GM19372 (cell line): ENCODE results near the gene MED9.
"Not testable (repeated sequence)": the region's sequence is repeated elsewhere in the genome, so short reads cannot be mapped to it uniquely, and the experiment has no call there.

Experiments used
- ATAC-seq: cut with Tn5 transposase; IDR thresholded peaks from one replicate; pipeline ENCODE4 v1.9.1; 2021; ENCODE audit warnings: mild to moderate bottlenecking, low read depth, moderate library complexity; ENCODE audit not compliant: unreplicated experiment

Gene MED9

DNA sequence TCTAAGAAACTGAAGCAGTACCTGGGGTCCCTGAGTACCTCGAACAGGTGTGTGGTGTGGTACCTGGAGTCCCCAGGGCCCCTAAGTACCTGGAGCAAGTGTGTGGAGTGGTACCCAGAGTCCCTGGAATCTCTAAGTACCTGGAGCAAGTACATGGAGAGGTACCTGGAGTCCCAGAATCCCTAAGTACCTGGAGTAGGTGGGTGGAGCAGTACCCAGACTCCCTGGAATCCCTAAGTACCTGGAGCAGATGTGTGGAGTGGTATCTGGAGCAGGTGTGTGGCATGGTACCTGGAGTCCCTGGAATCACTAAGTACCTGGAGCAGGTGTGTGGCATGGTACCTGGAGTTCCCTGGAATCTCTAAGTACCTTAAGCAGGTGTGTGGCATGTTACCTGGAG lies 22.5 kb upstream of the MED9 start:
- ATAC-seq, result no peak

DNA sequence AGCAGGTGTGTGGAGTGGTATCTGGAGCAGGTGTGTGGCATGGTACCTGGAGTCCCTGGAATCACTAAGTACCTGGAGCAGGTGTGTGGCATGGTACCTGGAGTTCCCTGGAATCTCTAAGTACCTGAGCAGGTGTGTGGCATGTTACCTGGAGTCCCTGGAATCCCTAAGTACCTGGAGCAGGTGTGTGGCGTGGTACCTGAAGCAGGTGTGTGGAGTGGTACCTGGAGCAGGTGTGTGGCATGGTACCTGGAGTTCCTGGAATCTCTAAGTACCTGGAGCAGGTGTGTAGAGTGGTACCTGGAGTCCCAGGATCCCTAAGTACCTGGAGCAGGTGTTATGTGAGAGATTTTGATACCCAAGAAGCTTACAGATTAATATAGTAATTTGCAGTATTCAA lies 22.1 kb upstream of the MED9 start:
- not testable (repeated sequence) for ATAC-seq

DNA sequence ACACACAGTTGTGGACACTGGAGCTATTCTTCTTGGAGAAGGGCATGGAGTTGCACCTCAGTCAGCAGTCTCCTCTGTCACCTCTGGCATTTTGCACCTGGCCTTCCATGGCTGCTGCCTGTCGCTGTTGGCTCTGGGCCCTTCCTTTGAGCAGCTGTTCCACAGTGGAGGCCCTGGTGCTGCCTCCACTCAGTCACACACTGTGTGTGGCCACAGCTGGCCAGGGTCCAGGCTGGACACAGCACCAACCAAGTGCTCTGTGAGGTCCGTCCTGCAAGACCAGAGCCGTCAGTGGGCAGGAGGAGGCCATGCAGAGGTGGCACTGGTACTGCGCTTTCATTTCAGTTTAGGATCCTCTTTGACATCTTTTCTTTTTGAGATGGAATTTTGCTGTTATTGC lies 21.6 kb upstream of the MED9 start:
- ATAC-seq, result no peak

DNA sequence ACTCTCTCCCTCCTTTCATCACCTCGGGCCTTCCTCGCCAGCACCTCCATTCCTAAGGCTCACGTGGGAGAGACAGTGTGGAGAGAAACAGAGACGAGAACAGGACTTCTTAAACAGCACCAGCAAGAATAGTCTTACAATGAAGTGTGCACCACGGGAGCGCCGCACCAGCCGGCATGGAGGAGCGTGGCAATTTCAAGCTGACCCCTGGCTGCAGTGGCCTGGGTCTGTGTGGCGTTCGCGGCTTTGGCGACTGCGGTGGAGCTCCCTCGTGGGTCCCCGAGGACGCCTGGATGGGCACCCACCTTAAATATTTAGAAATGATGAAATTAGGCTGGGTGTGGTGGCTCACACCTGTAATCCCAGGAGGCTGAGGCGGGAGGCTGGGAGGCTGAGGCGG lies 20.5 kb upstream of the MED9 start:
- no peak for ATAC-seq

DNA sequence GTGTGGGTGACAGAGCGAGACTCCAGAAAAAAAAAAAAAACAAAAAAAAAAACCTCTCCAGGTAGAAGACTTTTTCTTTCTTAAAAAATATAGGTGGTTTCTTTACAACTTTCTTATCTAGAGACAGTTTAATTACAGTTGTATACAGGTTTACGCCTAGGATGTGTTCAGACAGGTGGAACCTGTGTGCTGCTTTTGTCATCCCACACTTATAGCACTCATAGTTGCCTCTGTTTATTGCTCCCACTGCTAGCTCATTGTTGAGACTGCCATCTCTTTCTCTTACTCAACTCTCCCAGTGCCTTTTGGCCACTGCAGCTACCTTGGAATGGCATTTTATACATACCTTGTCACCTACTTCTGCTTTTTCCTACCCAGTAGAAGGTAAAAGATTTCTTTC lies 19.1 kb upstream of the MED9 start:
- no peak for ATAC-seq

DNA sequence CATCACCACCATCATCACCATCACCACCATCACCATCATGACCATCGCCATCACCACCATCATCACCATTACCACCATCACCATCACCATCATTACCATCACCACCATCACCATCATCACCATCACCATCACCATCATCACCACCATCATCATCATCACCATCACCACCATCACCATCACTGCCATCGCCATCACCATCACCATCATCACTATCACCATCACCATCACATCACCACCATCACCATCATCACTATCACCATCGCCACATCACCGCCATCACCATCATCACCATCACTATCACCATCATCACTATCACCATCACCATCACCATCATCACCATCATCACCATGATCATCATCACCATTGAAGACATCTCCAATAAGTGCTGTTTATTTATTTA lies 16.8 kb upstream of the MED9 start:
- no peak for ATAC-seq

DNA sequence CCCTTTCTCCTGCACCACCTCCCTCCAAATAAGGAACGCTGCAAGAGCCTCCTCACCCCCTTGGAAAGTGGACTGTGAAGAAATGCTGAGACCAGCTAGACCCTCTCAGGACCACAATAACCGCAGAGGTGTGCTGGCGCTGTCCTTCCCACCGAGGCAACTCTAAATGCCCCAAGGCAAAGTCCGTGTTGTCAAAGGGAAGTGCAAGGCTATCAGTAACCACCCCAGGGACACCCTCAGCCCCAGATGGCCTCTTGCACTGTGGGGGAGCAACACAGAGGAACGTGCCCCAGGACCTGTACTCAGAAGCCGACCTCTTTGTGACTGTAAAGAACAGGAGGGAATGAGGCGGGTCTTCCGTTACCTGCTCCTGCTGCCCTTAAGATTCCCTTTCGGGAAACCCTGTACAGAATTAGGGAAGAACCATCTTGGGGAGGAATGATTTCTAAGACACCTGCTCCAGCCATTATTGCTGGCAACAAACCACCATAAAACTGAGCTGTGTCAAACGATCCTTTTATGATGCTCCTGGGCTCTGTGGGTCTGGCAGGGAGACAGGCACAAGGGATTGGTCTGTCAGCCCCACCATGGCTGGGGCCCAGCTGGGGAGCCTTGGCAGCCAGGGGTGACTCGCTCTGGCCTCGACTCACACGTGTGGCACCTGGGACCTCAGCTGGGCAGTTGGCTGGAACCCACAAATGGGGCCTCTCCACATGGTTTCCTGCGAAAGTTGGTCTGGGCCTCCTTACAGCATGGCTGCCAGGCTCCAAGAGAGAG lies 14.6 kb upstream of the MED9 start:
- ATAC-seq, result no peak

DNA sequence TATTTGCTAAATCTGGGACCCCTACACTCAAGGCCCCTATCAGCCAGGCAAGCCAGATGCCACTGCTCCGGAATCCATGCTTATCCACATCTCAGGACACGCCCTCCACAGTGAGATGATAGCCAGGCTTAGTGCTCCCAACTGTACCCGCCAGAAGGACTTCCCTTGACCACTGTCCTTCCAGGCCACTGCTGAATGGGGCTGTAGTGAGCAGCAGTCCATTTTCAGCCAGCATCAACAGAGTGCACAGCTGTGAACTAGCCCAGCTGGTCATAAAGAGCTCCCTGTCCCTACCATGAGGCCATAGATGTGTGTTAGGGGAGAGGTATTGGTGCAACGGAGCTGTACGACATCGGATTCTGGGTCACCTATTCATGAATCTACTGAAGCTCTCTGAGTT lies 13.0 kb upstream of the MED9 start:
- ATAC-seq, result no peak

DNA sequence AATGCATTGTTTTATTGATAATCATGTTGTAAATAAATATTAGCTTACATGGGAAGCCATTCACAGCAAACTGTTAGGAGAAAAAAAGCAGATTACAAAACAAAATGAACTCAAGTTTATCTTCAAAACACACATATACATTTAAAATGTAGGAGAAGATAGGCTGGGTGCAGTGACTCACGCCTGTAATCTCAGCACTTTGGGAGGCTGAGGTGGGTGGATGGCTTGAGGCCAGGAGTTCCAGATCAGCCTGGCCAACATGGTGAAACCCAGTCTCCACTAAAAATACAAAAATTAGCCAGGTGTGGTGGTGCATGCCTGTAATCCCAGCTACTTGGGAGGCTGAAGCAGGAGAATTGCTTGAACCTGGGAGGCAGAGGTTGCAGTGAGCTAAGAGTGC lies 10.9 kb upstream of the MED9 start:
- not testable (repeated sequence) for ATAC-seq

DNA sequence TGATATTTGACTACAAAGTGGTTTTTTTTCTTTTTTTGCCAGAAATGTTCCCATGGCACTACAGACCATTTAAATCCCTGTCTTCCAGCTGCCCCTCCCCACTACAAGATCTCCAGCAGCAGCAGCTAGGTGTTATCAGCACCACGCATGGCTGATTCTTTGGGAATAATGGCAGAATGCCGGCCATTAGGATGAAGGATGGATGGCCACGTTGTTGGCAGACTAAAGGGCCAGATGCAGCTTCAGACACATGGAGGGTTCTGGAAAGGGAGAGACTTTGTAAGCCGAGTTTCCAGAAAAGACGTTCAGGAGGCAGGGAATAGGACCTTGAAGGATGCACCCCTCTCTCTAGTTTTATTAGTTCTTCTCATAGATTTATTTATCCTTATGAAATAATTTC lies 10.3 kb upstream of the MED9 start:
- no peak for ATAC-seq

DNA sequence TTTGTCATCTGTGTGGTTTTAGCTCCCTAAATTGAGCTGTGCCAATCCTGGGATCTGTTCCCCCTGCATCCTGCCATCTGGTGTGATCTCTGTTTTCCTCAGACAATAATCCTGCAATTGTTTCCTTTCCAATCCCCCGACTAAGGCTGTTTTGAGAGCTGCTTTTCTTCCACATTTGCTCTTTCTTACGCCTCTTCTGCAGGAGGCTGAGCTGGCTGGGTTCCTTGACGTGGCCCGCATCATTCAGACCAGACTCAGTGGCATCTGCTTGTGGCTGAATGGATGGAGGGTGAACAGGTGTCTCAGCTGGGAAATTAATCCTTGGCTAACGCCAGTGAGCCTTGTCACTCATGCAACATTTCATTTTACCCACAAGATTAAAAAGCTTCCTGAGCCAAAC lies 9.8 kb upstream of the MED9 start:
- no peak for ATAC-seq

DNA sequence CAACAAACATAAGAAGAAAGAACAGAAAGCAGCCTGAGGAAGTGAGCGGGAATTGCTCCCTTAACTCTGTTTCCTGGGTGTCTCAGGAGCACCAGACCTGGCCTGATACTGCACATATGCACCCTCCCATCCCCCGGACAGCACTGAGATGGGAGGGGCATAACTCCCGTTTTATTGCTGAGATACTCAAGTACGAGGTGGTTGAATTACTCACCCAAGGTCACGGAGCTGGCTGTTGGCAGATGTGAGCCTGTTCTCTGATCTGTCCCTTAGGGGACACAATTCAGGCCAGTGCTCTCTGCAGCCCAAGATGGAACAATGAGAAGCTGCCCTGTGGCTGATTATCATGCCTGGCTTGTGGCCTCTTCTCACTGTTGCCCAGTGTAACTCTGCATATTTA lies 9.1 kb upstream of the MED9 start:
- ATAC-seq, result no peak

DNA sequence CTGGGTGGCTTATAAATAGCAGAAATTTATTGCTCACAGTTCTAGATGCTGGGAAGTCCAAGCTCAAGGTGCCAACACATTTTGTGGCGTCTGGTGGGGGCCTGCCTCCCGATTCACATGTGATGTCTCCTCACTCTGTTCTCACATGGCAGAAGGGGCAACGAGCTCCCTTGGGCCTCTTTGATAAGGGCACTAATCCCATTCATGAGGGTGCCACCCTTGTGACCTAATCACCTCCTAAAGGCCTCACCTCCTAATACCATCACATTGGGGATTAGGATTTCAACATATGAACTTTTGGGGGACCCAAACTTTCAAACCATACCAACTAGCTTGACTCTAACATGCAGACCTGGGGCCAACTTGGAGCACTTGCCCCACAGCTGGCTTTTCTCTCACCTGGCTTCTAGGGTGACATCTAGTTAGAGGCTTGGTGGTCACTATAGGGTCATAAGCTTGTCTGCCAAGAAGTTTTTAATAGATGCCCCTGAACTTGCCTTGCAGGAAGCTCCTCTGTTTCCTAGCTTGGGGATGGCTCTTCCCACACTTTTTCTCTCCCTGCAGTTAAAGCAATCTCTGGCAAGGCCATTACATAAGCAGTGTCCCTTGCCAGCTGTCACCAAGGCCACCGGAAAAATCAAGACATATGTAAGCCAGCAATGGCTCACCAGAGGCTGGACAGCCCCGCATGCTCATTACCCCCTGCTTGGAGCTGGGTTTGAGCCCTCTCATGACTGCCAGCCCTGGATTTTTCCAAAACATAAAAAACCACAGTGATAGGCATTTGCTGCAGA lies 8.4 kb upstream of the MED9 start:
- no peak for ATAC-seq

DNA sequence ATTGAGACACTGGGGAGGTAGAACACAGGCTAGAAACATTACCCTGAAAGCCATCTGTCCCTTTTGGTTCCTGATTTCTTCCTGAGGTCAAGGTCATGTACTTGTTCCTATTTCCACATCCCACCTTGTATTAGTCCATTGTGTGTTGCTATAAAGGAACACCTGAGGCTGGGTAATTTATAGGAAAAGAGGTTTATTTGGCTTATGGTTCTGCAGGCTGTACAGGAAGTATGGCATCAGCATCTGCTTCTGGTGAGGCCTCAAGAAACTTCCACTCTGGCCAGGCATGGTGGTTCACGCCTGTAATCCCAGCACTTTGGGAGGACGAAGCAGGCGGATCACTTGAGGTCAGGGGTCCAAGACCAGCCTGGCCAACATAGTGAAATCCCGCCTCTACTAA lies 7.4 kb upstream of the MED9 start:
- ATAC-seq, result no peak

DNA sequence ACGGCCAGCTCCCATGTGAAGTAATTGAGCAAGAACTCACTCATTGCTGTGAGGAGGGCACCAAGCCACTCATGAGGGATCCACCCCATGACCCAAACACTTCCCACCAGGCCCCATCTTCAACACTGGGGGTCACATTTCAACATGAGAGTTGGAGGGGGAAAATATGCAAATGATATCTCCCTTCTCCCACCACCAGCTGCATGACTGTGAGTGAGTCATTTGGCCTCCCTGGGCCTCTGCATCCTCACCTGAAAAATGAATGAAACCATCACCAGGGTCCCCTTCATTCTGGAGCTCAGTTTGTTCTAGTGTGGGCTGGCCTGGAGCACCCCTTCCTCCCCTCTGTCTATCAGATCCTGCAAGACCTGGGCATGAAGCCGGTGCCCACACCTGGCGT lies 6.8 kb upstream of the MED9 start:
- ATAC-seq, result no peak

DNA sequence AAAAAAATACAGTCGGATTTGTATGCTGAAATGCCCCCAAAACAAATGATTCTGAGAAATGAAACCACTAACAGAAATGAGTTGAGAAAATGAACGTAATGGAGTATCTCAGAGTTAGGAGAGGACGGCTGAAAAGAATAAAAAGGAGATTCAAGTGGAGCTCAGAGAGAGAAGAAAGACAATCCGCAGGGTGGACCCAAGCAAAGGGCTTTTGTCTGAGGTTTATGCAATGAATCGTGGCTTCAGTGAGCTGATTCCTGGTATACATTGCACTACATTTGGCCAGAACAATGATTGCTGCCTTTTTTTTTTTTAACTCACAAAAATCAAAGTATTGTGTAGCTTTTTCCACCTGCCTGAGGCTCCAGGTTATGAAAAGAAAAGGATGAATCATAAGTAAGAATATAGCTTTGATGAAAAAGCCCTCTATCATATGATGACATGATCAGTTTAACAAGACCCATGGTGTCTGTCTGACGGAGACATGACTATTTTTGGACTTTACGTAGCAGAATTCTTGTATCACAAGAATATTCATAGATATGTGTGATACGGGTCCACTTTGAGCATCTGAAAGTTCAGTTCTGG lies 4.4 kb upstream of the MED9 start:
- ATAC-seq, result no peak

DNA sequence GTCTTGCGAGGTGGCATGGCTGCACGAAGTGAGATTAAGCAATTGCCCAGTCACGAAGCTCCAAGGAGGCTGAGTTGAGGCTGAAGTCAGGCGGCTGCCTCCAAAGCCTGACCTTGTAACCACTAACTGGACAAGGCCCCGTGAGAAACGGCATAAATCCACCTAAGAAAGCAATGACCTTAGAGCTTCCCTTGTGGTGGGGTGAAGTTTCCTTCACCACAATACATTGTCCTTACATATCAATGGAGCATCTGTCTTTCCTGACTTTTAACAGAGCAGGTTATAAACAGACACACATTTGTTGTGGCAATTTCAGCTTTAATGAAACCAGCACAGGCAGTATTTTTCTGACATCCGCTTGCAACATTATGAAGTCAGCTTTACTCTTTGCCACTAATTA lies 2.5 kb upstream of the MED9 start:
- ATAC-seq, result no peak

DNA sequence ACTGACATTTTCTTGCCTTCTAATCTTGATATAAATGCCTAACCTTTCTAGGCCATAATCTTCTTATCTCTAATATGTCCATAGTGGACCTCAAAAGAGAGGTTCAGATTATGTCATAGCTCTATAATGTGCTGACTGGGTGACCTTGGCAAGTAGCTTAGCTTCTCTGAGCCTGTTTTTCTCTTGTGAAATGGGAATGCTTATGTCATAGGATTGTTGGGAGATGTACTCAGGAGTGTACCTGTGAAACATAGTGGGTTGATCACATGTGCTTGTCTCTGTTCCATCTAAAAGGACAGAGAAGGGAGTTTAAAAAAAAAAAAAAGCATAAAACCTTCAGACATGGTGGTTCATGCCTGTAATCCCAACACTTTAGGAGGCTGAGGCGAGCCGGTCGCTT lies 2.4 kb downstream of the MED9 start:
- ATAC-seq, result no peak

DNA sequence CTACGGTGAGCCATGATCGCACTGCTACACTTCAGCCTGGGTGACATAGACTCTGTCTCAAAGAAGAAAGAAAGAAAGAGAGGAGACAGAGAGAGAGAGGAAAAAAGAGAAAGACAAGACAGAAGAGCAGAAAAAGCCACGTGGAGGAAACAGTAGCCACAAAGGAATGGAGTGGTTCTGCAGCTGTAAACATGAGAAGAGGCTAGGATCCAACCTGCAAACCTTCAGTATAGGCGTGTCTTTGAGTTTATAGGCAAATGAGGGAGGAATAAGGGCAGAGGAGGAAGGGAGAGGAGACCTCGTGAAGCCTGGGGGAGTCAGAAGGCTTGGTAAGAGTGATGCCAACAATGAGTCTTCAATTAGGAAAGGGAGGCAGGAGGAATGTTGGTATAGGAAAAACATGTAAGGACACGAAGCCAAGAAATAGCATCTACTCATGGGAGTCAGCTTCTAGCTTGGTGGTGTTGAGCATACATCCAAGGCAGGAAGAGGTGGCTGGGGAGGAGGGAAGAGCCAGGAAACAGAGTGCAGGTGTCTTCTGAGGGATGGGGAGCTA lies 3.9 kb downstream of the MED9 start:
- no peak for ATAC-seq

DNA sequence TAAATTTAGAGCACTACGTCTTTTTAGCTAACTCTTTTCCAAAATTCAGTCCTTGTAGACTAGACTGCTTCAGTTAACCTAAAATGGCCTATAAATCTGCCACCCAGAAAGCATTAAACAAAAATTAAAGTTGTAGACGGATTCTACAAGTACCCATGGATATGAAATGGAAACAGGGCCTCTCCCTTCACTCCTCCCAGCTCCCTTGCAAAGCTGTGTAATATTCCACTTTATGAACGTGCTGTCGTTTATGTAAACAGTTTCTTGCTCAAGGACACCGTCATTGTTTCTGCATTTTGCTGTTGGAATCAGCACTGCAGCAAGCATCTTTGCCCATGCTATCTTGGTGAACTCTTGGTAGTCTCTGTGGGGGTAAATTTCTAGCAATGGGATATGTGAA lies 5.1 kb downstream of the MED9 start:
- ATAC-seq, result no peak

DNA sequence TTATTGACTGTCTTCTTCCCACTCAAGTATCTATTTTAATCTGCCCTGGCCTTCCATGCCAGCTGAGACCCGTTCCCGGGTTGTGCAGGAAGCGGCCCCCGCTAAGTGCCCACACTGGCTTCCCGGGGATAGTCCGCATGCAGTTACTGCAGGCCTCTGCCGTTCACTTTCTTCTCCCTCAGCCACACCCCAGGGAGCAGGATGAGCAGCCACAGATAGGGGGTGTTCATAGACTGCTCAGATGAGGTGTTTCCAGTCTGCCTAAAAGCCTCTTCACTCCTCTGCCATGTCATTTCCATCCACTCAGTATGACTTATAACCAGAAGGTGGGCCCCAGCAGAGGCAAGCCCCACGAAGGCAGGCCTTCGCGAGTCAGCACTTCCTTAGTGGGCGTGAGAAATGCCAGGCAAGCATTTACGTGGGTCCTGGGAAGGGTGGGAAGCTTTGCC lies 7.7 kb downstream of the MED9 start:
- no peak for ATAC-seq
